ENCODE measurements around the gene ZFP36L1.

ZFP36L1 gene

DNA sequence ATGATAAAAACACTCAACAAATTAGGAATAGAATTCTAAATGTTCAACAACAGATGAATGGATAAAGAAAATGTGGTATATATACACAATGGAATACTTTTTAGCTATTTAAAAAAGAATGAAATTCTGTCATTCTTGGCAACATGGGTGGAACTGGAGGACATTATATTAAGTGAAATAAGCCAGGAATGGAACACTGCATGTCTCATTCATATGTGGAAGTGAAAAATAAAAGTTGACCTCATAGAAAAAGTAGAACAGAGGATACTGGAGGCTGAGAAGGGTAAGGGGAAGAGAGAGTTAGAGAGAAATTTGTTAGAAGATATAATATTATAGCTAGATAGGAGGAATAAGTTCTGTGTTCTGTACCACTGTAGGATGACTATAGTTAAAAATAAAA lies 35.8 kb upstream of the ZFP36L1 start:
- no peak for DNase-seq (ENCODE audit: low spot score)
- POLR2A ChIA-PET (ENCODE audit: low non-redundant PET): no interaction called here
- CTCF ChIA-PET: interaction anchor here (0.6 to 1.3 kb wide), 2 partner anchors 12 to 15 kb away, joined by 3 to 5 read pairs; no protein-coding TSS in a partner anchor
- TF ChIP-seq, protein P1, sequence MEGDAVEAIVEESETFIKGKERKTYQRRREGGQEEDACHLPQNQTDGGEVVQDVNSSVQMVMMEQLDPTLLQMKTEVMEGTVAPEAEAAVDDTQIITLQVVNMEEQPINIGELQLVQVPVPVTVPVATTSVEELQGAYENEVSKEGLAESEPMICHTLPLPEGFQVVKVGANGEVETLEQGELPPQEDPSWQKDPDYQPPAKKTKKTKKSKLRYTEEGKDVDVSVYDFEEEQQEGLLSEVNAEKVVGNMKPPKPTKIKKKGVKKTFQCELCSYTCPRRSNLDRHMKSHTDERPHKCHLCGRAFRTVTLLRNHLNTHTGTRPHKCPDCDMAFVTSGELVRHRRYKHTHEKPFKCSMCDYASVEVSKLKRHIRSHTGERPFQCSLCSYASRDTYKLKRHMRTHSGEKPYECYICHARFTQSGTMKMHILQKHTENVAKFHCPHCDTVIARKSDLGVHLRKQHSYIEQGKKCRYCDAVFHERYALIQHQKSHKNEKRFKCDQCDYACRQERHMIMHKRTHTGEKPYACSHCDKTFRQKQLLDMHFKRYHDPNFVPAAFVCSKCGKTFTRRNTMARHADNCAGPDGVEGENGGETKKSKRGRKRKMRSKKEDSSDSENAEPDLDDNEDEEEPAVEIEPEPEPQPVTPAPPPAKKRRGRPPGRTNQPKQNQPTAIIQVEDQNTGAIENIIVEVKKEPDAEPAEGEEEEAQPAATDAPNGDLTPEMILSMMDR (conservative IDR thresholded peaks at IDR 0.05; ENCODE audit: low read depth): no peak
- no peak overlapping the region for H3K27ac ChIP-seq

DNA sequence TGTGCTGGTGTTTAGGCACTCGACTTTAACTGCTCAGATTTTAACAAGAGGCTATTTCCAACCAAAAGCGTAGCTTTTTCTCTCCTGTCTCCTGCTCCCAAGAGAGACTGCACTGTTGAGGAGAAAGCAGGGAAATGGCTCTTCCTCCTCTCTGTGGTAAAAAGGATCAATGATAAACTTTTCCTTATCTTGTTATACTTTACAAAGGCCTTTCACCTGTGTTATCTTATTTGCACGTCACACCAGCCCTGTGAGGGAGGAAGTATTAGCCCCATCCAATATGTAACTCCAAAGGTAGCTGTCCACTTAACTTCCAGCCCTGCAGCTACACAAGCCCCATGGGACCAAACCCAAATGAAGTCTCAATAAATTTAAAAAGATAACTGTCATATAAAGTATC lies 32.9 kb upstream of the ZFP36L1 start:
- ChIA-PET CTCF (interaction anchor here (0.8 to 1.4 kb wide), 2 partner anchors 9 to 19 kb away, joined by 3 to 5 read pairs; no protein-coding TSS in a partner anchor), POLR2A (ENCODE audit: low non-redundant PET) (no interaction called here)
- TF ChIP-seq, protein P1 (conservative IDR thresholded peaks at IDR 0.05; ENCODE audit: low read depth): no peak
- no peak for DNase-seq (ENCODE audit: low spot score)
- no peak overlapping the region for H3K27ac ChIP-seq

DNA sequence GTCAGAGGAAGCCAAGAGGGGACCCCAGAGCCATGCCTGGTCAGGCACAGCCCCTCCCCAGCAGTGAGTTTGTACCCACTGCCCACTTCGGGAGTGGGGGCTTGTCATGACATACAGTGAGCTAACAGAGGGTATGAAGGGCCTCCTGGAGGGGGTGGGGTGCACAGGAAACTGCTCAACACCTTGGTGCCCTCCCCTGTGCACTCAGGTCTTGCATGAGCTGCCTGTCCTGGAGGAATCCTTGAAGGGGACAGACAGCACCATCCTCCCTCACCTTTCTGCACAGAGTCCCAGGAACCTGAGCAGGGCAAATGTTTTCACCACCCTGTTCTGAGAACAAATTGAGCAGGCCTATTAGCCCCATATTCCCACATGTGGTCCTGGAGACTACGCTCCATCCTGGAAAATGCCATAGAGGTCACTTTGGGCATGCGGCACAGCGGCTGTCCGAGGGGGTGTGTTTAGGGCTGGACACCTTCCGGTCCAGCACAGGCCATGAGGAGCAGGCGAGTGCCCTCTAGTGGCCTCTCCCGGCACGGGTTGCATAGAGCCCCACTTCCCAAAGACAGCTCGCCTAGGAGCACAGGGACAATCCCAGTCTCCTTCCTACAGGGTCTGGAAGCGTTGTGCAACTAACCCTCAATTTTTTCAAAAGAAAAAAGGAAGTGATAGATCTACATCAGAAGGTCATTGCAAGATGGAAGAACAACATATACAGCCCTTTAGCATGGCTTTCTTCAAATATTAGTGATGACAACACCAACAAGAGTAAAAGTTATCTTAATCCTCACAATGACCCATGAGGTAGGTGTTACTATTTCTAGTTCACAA lies 31.9 kb upstream of the ZFP36L1 start:
- ChIA-PET POLR2A (ENCODE audit: low non-redundant PET) (no interaction called here), CTCF (interaction anchor here (0.5 to 1.4 kb wide), 13 partner anchors 8 to 987 kb away, joined by 3 to 8 read pairs (median 3); no protein-coding TSS in a partner anchor)
- H3K27ac ChIP-seq: peak overlapping the region; percentile 26; the same call in 1 of the 2 replicates
- peak; percentile 72 for DNase-seq (ENCODE audit: low spot score)
- TF ChIP-seq, protein P1 (conservative IDR thresholded peaks at IDR 0.05; ENCODE audit: low read depth): peak; percentile 84

DNA sequence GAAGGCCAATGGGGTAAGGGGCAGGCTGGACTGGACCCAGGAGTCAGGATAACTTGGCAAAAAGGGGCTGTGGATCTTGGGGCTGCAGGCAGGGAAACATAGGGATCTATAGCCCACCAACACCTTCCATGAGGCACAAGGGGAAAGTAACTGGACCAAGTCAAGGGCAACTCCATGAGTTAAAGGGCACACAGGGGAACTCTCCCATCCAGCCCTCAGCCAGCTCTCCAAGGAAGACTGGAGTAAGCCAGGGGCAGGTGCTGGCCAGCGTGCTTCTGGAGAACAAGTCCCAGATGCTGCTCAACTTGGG lies 31.3 kb upstream of the ZFP36L1 start:
- CTCF ChIA-PET: interaction anchor here (0.6 to 0.7 kb wide), 3 partner anchors 131 to 583 kb away, joined by 3 to 4 read pairs (median 4); no protein-coding TSS in a partner anchor
- no peak for DNase-seq (ENCODE audit: low spot score)
- TF ChIP-seq, protein P1 (conservative IDR thresholded peaks at IDR 0.05; ENCODE audit: low read depth): no peak
- H3K27ac ChIP-seq: peak overlapping the region; percentile 26; the same call in 1 of the 2 replicates
- POLR2A ChIA-PET (ENCODE audit: low non-redundant PET): no interaction called here

DNA sequence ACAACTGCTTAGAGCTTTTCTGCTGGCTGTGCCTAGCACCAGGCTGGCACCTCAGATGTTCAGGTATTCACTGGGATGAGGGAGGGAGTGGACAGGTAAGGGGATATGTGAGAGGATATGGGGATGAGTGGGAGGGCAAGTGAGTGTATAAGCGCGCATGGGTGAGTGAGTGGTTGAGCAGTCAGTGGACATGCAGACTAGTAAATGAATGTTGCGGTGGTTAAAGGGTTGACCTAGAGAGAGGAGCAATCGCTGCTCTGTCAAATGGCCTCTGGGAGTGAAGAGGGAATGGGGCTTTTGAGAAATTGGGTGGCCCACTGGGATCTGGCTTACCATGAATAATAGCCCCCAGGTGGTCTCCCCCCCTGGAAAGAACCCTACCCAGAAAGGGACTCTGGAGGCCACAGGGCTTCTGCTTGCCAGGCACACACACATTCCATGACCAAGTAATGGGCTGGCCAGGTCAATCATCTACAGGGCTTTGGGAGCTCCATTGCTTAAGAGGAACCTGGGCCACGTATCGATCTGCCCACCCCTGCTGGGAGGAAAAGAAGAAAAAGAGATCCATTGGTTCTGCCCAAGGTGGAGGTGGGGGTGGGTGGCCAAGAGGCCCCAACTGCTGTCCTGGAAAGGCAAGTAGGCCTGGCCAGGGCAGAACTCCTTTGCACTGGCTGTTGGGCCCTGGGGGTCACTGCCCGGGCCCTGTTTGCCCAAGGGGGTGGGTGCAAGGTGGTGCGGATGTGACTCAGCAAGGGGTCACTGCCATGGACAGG lies 30.8 kb upstream of the ZFP36L1 start:
- no peak for DNase-seq (ENCODE audit: low spot score)
- ChIA-PET CTCF (interaction anchor here (0.6 kb wide), 1 partner anchor 582 kb away, joined by 4 read pairs; no protein-coding TSS in a partner anchor), POLR2A (ENCODE audit: low non-redundant PET) (no interaction called here)
- peak overlapping the region; percentile 38; the same call in 1 of the 2 replicates for H3K27ac ChIP-seq
- TF ChIP-seq, protein P1 (conservative IDR thresholded peaks at IDR 0.05; ENCODE audit: low read depth): no peak

DNA sequence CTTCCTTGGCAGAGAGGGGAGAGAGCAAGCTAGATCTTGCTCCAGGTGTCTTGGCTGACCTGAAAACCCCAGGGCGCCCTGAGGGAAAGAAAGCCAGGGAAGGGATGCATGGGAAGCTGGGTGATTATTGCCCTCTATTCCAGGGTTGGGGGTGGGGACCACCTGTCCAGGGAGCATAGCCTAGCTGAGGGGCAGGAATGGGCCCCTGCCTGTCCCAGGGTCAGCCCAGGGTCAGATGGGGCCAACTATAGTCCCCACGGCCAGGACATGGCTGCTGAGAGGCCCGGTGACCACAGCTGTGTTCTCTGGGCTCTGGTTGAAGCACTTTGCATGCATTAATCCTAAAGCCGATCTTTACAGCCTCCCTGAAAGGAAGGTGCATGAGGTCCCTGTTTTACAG lies 30.1 kb upstream of the ZFP36L1 start:
- TF ChIP-seq, protein P1 (conservative IDR thresholded peaks at IDR 0.05; ENCODE audit: low read depth): no peak
- ChIA-PET CTCF (interaction anchor here (0.7 kb wide), 2 partner anchors 747 to 933 kb away, joined by 3 read pairs; no protein-coding TSS in a partner anchor), POLR2A (ENCODE audit: low non-redundant PET) (no interaction called here)
- no peak for DNase-seq (ENCODE audit: low spot score)
- peak overlapping the region; percentile 38 for H3K27ac ChIP-seq
